Measurements from ENCODE around the gene C2CD2. TPM values are rescaled to one million over a fixed set of nuclear protein-coding genes. Genes with fewer than 3 reads are reported as not detected.

The C2CD2 gene
- total RNA-seq, 1 donor from 2014 or later = 18.1 TPM

- Mint-ChIP-seq H3K36me3 (ENCODE audit: low read depth) (peaks cover 6% of the 10 kb centered on the region), H3K27ac (ENCODE audit: unreplicated experiment) (no peak overlapping the region), H3K4me1 (ENCODE audit: low read depth) (no peaks in the 10 kb centered on the region), H3K9me3 (ENCODE audit: low read depth) (no peaks in the 10 kb centered on the region), H3K4me3 (ENCODE audit: unreplicated experiment) (no peak overlapping the region), H3K27me3 (ENCODE audit: low read depth) (no peaks in the 10 kb centered on the region)
- DNase-seq (ENCODE audit: low spot score) = peak; percentile 60
- TF ChIP-seq, protein P1, sequence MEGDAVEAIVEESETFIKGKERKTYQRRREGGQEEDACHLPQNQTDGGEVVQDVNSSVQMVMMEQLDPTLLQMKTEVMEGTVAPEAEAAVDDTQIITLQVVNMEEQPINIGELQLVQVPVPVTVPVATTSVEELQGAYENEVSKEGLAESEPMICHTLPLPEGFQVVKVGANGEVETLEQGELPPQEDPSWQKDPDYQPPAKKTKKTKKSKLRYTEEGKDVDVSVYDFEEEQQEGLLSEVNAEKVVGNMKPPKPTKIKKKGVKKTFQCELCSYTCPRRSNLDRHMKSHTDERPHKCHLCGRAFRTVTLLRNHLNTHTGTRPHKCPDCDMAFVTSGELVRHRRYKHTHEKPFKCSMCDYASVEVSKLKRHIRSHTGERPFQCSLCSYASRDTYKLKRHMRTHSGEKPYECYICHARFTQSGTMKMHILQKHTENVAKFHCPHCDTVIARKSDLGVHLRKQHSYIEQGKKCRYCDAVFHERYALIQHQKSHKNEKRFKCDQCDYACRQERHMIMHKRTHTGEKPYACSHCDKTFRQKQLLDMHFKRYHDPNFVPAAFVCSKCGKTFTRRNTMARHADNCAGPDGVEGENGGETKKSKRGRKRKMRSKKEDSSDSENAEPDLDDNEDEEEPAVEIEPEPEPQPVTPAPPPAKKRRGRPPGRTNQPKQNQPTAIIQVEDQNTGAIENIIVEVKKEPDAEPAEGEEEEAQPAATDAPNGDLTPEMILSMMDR (IDR thresholded peaks at IDR 0.05) = no peak
These were observed 11.9 kb downstream of the C2CD2 start for GRCh38 chr21:41941941-41942340.

DNA sequence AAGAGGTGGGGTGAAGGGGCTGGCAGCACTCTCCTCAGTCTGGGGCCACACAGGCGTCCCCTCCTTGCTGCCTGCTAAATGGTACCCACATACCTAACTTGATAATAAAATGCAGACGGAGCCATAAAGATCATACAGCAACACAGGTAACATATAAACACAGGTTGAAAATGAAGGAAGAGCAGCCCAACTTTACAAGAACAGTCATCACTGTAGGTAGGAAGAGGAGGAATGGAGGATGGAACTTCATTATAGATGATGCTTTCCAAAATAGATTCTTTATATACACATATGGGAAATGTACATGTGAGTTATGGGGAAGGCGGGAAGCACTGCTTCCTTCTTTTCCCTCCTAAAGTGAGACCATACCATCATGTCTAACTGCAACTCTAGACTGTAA lies 13.4 kb downstream of the C2CD2 start:
- Mint-ChIP-seq H3K36me3 (ENCODE audit: low read depth) (peaks cover 6% of the 10 kb centered on the region), H3K4me3 (ENCODE audit: unreplicated experiment) (no peak overlapping the region), H3K27ac (ENCODE audit: unreplicated experiment) (no peak overlapping the region), H3K4me1 (ENCODE audit: low read depth) (no peaks in the 10 kb centered on the region), H3K9me3 (ENCODE audit: low read depth) (no peaks in the 10 kb centered on the region), H3K27me3 (ENCODE audit: low read depth) (no peaks in the 10 kb centered on the region)
- DNase-seq (ENCODE audit: low spot score) = peak; percentile 32
- TF ChIP-seq, protein P1 (IDR thresholded peaks at IDR 0.05) = no peak

DNA sequence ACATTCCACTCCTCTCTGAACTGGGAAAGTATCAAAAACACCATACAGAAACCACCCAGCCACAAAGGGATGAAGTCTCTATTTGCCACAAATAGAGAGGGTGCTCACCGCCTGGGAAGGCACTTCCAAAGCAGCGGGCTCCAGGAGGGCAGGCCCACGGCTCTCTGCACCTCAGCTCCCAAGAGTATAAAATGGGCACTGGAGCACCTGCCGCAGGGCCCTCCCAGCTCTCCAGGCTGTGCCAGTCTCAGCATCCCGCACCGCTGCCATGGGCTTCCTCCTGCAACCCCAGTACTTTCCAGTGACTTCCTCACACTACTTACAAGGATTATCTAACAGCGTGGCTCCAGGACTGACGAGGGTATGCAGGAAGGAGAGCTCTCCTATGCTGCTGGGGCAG lies 14.4 kb downstream of the C2CD2 start:
- Mint-ChIP-seq H3K27ac (ENCODE audit: unreplicated experiment) (no peak overlapping the region), H3K36me3 (ENCODE audit: low read depth) (peaks cover 6% of the 10 kb centered on the region), H3K4me1 (ENCODE audit: low read depth) (peaks cover under 1% of the 10 kb centered on the region), H3K27me3 (ENCODE audit: low read depth) (no peaks in the 10 kb centered on the region), H3K9me3 (ENCODE audit: low read depth) (no peaks in the 10 kb centered on the region), H3K4me3 (ENCODE audit: unreplicated experiment) (no peak overlapping the region)
- DNase-seq (ENCODE audit: low spot score) = peak; percentile 38
- TF ChIP-seq, protein P1 (IDR thresholded peaks at IDR 0.05) = no peak

DNA sequence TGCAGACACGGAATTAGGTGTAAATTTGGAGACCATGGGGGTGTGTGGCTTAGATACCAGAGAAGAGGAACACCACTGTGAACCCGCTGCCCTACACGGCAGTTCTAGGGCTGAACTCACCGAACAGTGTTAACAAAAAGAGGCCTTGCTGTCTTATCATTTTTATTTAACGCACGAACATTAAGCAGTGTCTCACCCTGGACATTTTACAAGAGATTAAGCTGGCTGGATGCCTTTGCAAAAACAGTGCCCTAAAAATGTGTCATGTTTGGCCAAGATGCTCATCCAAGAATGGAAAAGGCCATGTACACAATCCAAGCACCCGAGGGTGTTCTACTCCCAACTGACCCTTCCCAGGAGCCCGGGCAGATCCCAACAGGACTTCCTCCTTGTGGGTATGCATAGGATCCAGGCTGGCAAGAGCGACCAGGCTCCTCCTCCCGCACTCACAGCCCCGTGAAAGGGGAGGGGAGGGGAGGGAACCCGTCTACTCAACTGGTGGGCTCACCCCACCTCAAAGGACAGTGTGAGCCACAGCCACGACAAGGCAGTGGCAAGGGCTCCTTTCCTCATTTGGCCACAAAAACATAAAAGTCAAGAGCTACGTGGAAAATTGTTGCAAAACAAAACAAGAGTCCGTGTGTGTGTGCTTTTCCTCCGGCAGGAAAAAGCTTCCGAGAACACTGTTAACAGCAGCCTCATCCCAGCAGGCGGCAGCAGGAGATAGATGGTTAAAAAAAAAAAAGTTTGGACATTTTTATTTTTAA lies 20.3 kb downstream of the C2CD2 start:
- TF ChIP-seq, protein P1 (IDR thresholded peaks at IDR 0.05) = peak; percentile 76
- peak overlapping the region; percentile 60 for H3K27ac Mint-ChIP-seq (ENCODE audit: unreplicated experiment)
- H3K9me3 Mint-ChIP-seq (ENCODE audit: low read depth) = no peaks in the 10 kb centered on the region
- peaks cover 33% of the 10 kb centered on the region for H3K4me1 Mint-ChIP-seq (ENCODE audit: low read depth)
- peak overlapping the region; percentile 63 for H3K4me3 Mint-ChIP-seq (ENCODE audit: unreplicated experiment)
- H3K36me3 Mint-ChIP-seq (ENCODE audit: low read depth) = no peaks in the 10 kb centered on the region
- no peak for DNase-seq (ENCODE audit: low spot score)
- no peaks in the 10 kb centered on the region for H3K27me3 Mint-ChIP-seq (ENCODE audit: low read depth)

DNA sequence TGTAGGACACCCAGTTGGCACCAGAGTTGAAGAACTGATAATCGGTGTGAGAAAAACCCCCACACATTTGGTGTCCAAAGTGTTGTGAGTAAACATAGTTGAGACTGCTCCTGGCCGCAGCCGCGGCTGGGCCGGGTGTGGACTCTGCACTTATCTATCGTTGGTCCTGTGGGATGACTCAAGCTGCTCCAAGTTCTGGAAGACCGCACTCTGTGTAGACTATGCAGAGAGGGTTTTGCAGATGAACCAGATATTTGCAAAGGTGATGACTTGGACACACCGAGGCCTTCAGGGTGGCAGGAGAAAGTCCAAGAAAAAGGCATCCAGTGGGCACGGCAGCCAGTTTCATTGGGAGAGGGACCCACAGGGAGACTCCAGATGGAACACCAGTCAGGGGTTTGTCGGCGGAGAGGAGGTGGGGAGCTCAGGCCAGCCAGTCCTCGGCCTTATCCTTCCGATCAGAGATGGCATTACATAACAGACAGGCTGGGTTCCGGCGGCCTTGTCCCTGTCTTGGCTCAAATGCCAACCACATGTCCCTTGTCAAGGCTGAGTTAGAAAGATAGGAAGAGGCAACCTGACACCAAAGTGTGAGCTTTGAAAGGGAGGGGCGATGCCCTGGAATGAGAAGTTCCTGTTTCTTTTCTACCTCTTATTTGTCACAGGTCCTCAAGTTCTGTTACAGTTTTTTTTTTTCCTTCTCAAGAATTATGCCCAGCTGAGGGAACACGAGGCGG lies 21.1 kb downstream of the C2CD2 start:
- TF ChIP-seq, protein P1 (IDR thresholded peaks at IDR 0.05) = no peak
- Mint-ChIP-seq H3K4me3 (ENCODE audit: unreplicated experiment) (peak overlapping the region; percentile 10), H3K27ac (ENCODE audit: unreplicated experiment) (peak overlapping the region; percentile 60), H3K4me1 (ENCODE audit: low read depth) (peaks cover 33% of the 10 kb centered on the region), H3K36me3 (ENCODE audit: low read depth) (no peaks in the 10 kb centered on the region), H3K27me3 (ENCODE audit: low read depth) (no peaks in the 10 kb centered on the region), H3K9me3 (ENCODE audit: low read depth) (no peaks in the 10 kb centered on the region)
- no peak for DNase-seq (ENCODE audit: low spot score)

Data from chondrocyte (in vitro differentiated cells).